ENCODE results near the gene USH2A.

Gene USH2A

DNA sequence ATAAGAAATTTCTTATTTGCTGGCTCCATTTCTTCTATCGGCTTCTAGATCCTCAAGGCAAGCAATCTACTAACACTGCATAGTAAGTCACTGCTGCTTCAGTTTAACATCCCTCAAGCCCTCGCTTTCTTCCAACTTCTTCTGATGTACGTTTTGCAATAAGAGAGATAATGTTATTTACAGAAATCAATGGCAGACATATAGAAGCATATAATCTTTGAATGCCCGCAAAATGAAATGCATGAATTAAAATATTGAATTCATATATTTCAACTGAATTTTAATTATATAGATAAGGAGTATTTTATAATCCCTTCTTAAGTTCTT lies 712.4 kb downstream of the USH2A start:
- DNase-seq (ENCODE audit: low read depth), result no peak

DNA sequence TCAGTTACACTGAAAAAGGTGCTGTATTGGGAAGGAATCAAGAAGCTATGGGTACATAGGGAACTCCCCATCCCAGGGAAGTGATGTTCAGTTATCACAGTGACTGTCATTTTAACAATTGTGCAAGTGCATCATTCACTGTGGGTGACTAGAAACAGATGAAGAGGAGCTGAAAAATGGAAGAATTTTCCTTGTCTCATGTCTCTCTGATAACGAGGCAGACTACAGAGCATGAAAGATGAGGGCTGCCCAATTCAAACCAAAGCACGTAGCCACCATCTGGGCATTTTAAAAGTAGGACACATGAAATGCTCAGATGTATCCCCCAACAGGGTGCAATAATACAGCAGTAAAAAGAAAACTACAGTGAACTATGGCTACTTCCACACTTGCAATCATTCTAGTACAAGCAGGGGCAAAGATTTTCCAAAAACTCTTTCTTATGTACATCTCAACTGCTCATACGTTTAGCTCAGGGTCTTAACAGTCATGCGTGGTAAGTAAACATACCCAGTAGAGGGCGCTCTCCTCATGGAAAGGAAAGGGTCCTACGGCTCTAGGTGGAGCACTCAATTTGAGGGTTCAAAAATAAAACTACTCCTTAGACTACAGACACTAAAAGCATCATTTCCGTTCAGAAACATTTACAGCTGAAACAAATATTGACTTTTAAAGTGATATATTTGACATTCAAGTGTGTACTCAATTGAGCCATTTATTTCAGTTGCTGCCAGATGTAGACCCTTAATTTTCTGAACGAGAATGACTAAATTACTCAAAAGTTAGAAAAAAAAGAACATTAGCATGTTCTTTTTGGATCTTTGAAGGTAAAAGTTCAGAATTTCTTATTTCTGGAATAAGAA lies 713.0 kb downstream of the USH2A start:
- DNase-seq (ENCODE audit: low read depth), result no peak

DNA sequence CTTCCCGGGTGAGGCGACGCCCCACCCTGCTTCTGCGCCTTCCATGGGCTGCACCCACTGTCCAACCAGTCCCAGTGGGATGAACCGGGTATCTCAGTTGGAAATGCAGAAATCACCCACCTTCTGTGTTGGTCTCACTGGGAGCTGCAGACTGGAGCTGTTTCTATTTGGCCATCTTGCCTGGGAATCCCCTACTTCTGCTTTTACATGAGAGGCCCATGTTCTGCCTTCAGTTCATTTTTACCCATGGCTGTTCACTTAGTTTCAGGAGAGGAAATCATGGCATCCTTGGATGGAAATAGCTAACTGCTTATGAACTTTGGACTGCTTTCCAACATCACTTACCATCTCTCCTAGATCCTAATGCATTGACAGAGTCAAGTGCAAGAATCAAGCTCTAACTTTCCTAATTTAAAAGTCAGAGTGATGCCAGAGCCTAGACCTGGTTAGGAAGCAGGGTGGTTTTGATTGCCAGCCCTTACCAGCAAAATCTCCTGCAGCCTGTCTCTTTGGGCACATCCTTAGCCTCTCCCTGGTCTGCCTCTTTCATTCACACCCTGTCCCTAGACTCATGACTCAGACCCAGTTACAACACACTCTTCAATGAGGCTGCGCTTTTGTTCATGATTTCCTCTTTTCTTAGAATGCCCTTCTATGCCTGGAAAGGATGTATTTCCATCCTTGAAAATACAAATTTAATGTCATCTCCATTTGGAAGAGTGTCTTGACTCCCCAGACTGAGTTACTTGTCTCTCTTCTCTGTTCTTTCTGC lies 719.0 kb downstream of the USH2A start:
- DNase-seq (ENCODE audit: low read depth), result peak; percentile 18

DNA sequence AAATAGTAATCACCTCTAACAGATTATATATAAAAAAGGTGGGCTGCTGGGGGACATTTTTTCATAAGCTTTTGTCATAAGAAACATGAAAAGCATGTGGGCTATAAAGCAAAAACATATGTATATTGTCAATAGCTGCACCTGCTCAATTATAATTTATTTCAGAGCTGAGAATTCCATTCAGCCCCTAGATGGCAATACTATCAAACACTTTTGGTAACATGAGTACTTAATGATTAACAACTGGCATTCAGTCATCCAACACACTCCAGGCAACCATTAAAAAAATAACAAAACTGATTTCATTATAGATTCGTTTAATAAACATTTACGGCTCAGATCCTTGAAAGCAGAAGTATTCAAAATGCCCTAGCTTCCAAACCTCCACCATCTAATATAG lies 741.0 kb downstream of the USH2A start:
- no peak for DNase-seq (ENCODE audit: low read depth)

DNA sequence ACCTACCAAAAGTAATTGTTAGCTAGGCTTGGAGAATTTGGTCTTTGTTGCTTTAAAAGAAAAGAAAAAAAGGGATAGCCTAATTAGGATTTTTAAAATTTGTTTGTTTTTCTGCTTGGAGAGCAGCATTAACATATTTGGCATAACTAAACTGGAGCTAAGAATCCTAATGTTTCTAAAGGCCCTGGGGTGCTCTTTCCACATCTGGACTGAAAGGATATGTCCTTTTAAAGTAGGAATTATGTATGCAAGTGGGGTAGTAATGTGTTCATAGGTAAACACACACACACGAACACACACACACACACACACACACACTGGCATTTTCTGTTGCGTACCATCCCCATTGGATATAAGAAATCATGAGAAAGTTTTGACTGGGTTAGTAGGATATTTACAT lies 742.2 kb downstream of the USH2A start:
- DNase-seq (ENCODE audit: low read depth), result no peak

DNA sequence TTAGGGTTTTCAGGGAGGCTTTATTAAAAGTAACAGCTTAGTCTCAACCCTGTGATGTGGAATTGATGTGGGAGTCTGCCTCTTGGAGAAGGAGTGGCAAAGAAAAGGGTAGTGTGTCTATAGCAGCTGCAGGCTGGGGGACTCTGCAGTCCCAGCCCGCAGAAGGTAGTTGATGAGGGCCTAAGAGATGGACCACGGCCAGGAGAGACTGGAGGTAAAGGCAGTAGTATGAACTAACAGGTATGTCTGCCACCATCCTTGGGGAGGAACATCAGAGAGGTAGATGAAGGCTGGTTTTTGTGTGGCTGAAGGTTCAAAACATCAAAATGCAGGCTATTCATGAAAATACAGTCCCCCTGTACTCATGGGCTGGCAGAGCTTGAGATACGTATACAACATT lies 744.0 kb downstream of the USH2A start:
- no peak for DNase-seq (ENCODE audit: low read depth)

DNA sequence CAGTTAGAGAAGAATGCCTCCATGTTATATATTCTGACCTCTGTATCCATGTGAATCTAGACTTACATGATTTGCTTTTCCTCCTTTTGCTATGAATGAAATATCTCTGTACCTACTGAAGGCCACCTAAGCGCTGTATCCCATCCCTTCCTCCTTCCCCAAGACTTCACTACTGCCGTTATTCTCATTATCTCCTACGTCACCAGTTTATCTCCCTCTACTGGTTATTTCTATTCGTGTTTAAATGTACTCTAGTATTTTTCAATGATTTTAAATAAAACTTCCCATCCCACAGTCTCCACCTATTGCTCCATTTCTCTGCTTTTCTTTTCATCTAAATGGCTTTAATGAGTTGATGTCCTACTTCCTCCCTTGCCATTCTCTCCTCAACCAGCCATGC lies 746.1 kb downstream of the USH2A start:
- DNase-seq (ENCODE audit: low read depth), result no peak

DNA sequence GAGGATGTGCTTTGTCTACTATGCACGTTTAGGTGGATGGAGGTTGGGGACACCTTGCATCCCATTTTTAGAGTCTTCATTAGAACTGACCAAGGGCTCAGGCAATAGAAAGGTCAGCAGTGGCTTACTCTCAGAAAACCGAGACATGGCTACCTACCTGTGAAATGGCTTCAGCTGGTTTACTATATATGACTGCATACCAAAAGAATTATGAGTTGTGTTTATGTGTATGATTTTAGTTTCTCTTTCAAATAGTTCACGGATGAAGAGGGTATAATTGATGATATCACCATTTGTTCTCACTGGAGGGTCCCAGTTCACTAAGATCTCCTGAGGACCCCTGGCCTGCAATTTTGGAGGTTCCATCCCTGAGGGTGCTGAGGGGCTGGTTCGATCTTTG lies 749.3 kb downstream of the USH2A start:
- DNase-seq (ENCODE audit: low read depth), result no peak

DNA sequence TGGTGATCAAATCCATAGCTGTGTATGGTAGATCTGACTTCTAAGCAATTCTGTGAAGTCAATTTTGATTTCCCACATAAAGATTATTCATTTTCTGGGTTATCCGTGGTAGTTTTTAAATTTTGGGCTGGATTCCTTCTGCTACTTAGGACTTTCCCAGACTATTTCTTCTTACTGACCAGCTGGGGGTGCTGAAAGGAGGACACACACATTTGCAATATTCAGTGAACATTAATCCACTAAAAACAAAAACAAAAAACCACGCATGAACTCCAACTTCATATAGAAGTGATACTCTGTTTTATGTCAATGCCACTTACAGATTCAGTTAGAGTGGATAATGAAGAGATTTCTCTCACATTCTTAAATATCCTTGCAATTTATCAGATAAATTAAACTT lies 750.8 kb downstream of the USH2A start:
- DNase-seq (ENCODE audit: low read depth), result no peak

DNA sequence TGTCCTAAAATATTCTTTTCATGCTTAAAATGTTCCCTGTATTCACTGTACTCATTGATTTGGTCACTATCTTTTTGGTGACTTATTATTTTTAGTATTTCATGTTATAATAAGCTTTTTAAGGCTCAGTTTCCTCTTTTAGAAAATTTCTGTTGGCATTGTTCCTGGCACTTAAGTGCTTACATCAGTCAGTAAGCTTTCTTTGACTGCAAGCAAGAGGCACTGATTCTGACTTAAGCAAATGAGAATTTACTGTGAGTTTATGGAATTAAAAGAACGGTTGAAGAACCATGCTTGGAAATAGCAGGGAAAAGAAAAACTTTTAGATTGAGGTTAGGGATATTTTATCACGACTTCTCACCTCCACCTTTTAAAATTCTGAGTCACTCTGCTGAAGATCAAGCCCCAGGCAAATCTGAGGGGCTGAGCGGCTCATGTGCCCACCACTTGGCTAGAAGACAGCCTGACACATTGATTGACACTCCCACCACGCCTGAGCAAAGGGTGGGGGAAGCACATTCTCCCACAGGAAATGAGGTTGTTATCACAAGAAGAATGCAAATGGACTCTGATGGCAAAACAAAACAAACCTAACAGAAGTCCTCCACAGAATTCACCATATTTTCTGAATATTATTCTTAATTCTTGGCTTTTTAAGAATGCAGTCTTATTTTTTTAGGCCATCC lies 753.3 kb downstream of the USH2A start:
- DNase-seq (ENCODE audit: low read depth), result no peak

DNA sequence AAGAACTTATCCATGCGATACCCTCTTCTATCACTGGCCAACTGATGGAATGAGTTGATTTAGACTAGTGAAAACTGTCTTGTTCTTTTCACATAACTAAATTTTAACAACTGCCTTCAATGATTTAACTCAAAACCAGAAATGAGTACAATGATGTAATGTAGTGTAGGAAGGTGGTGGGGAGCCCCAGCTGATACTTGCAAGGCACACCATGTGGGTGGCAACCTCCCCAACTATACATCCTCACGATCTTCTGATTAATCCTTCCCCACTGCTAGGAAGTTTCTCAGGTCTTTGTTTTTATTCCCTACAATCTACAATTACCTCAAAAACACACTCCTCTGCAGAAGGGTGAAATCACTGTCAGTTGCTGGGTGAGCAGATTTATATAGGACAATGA lies 755.5 kb downstream of the USH2A start:
- no peak for DNase-seq (ENCODE audit: low read depth)

DNA sequence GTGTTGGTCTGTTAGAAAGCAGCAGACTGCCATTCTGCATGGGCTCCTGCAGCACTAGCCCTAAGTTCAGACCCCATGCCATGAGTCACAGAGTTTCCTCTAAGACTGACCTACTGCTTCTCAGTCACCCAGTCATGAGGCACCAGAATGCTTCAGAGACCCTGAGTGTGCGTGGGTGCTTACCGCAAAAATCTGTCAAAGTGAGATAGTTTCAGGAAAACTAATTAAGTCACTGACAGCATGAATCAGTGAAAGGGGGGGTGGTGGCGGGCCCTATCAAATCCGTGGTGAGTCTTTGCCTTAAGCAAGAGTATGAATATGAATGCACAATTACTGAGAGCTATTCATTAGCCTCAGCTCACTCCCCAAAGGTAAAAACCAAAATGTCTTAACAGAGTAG lies 758.0 kb downstream of the USH2A start:
- DNase-seq (ENCODE audit: low read depth), result no peak

DNA sequence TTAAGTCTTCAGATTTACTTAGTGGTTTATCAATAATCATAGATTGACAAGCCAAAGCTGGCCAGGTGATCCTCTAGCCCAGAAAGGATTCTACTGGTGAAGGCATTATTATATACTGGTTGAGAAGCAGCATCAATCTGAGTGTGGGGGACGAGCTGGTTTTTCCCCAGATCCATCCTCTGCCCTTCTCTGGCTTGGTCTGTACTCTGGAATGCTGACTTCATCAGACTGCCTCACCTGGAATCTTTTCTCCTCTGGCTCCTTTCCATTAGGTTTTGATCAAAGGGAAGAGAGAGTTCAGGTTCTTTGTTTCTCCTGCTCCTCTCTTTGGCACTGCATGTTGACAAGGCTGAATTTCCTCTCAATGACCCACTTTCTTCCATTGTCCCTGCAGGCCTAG lies 762.2 kb downstream of the USH2A start:
- DNase-seq (ENCODE audit: low read depth), result no peak

DNA sequence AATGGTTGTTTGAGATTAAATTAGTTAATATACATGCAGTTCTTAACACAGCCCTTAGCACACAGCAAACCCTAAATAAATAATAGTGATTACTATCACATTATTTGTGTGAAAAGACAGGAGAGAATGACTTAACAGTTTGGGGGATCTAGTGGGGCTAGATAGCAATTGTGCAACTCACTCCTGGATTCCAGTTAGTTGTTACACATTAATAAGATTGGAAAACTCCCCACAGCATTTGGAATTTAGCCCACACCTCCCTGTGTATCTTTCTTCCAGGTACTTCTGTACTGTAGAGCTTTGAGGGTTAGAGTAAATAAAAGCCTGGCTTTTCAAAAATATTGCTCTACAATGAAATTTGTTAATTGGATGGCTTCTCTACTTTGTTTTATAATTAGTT lies 763.0 kb downstream of the USH2A start:
- DNase-seq (ENCODE audit: low read depth), result no peak

DNA sequence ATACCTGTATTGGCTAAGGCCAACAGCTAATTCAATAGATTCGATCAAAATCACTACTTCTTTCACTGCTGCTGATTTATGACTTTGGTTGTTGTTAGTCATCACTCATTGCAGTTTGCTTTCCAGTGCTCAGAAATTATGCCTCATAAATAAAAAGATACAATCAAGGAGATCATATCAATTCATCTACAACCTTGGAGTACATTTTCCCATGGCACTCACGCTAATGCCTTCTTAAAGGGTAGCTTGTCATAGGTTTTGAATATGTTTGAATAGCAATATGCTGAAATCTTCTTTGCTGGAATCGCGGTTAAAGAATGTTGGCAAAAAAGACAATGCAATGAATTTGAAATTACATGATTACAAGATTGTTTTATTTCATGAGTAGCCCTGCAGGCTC lies 766.2 kb downstream of the USH2A start:
- no peak for DNase-seq (ENCODE audit: low read depth)

DNA sequence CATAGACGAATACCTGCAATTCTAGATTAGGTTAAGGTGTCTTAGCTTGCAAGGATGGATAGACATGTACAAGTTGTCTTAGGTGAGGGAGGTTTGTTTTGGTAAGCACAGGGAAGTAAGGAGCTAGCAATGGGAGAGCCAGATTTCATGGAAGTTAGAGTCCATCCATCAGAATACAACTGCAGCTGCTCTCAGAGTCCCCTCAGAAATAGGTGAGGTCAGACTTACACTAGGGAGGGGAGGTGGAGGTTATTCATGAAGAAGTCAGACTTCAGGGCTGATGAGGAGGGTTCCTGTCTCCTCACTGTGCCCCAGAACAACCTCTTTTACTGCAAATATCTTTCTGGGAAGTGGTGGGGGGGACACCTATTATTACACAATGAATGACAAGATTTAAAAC lies 770.9 kb downstream of the USH2A start:
- DNase-seq (ENCODE audit: low read depth), result no peak

DNA sequence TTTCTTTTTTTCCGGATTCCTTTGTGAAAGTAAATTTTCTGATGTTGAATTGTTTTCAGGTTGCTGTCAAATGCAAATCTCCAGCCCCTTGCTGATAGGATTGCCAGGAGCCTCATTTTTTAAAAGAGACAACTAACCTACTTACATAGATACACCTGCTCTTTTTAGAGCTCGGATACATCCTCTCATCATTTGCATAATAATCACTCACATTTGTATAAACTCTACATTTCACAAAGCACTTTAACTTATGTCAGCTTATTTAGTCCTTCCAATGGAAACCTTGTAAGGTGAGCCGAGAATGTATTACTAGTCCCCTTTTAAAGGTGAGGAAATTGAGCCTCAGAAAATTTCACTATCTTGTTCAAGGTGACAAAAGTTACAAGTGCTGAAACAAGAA lies 771.4 kb downstream of the USH2A start:
- no peak for DNase-seq (ENCODE audit: low read depth)

DNA sequence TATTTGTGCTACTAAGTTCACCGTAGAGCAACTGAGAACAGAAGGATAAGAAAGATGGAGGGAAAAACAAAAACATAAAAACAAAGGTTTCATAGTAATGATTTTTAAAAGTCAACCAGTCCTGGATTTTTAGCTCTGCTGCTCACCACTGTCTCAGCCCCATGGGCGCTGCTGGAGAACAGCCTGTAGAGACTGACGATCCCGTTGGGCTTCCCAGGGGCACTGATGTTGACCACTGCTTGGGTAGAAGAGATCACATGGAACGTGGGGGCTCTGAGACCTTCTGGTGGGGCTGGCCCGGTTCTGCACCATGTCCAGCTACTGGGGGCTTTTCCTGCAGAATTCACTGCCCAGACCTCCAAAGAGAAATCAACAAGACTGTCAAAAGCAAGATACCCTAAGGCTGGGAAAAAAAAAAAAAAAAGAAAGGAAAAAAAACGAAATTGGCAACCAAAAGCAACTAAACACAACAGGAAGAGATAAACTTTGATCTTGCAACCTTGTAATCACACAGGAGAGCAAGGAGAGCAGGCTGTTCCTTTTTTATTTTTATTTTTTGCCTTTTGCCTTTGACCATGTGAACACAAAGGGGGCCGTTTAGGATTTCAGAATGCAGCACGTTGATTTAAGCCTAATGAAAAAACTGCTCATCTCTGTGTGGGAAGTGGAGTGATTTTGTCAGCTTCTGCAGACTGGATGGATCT lies 772.6 kb downstream of the USH2A start:
- DNase-seq (ENCODE audit: low read depth), result no peak

DNA sequence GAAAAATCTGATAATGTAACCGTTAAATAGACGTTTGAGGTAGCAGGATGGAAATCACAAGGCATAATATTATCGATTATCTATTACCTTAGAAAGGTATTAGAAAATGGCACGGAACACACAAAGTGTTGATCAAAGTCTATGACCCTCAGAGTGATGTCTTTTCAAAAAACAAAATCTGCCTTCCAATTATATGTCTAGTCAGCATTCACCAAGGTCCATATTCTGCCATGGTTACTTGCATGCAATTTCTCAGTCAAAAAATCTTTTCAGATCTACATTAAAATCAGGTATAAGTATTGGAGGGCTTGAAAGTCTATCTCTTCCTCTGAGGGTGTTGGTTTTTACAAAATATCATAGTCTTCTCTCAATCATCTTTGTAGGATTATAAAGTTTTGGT lies 774.3 kb downstream of the USH2A start:
- no peak for DNase-seq (ENCODE audit: low read depth)

DNA sequence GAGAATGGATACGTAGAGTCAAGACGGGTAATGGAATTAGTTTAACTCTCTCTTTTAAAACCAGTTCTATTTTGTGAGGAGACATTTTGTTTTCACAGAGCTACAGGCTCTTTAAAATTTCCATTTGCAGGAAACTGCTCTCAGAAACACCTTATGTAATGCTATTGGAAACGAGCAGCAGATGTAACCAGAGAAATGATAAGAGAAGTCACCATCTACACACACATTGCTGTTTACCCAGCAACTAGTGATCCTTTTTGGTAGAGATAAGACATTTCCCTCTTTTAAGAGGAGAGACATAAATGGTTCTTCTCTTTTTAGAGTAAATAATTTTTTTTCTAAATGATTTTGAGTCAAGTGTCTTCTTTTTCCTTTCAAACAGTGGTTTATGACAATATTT lies 775.5 kb downstream of the USH2A start:
- DNase-seq (ENCODE audit: low read depth), result no peak

DNA sequence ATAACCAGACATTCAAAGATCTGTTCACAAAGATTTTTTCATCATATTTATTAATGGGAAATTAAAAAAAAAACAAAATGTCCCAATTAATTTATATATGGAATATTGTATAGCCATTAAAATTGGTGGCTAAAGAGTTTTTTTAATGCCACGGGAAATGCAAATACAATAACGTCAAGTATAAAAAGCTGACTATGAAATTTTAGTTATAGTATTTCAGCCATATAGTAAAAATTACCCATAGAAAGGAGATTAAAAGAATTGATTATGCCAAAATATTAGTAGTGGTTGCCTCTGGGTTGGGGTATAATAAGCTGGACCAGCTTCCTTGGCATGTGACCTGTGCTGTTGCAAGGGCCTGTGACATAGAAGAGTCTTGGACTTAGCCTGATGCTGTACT lies 777.4 kb downstream of the USH2A start:
- DNase-seq (ENCODE audit: low read depth), result no peak

DNA sequence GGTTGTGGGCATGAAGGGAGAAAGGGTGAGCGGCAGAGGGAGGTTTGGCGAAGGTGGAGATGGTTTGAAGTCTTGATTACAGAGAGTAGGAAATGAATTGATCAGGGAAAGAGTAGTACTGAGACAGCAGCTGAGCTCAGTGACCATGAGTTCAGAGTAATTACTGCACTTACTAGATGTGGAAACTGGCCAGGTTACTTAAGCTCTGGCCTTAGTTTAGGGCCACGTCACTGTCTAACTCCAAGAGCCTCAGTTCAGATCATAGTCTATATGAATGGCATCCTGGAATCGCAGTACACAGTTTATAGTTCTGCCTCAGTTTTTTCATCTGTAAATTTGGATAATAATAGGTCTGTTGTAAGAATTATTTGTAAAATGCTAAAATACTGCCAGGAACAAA lies 778.1 kb downstream of the USH2A start:
- DNase-seq (ENCODE audit: low read depth), result no peak
